HepG2 (cell line): ENCODE results near the gene NIP7. TPM values are rescaled to one million over a fixed set of nuclear protein-coding genes. Genes with fewer than 3 reads are reported as not detected.

Source experiments
- BCLAF1 ChIP-seq: fragments of 450-650 bp; IDR thresholded peaks from 2 replicates; pipeline ENCODE4 v1.6.1; 2017; ENCODE audit warnings: mild to moderate bottlenecking
- HMGA1 ChIP-seq: sonication (generic); formaldehyde crosslinking; conservative IDR thresholded peaks from 2 replicates; pipeline ENCODE4 v1.4.0; 2020; ENCODE audit warnings: missing genetic modification reagents
- NCOA2 ChIP-seq: sonication (generic); formaldehyde crosslinking; IDR thresholded peaks from 2 replicates; pipeline ENCODE4 v1.8.0; 2022; ENCODE audit warnings: inconsistent platforms
- PAF1 ChIP-seq: IDR thresholded peaks from 2 replicates; pipeline ENCODE4 v1.6.1; 2016; ENCODE audit warnings: missing genetic modification reagents, missing compliant biosample characterization
- SIX4 ChIP-seq: sonication (generic); formaldehyde crosslinking; IDR thresholded peaks from 2 replicates; pipeline ENCODE4 v1.4.0; 2020; ENCODE audit warnings: missing genetic modification reagents
- WIZ ChIP-seq: sonication (generic); formaldehyde crosslinking; IDR thresholded peaks from 2 replicates; pipeline ENCODE4 v1.5.1; 2020; ENCODE audit warnings: mild to moderate bottlenecking, missing genetic modification reagents
- ZBTB44 ChIP-seq: sonication (generic); formaldehyde crosslinking; IDR thresholded peaks from 2 replicates; pipeline ENCODE4 v1.4.0; 2020; ENCODE audit warnings: missing genetic modification reagents
- ZMAT3 ChIP-seq: sonication (generic); formaldehyde crosslinking; conservative IDR thresholded peaks from 2 replicates; pipeline ENCODE4 v1.7.0; 2021; ENCODE audit warnings: missing genetic modification reagents
- ZMYM2 ChIP-seq: sonication (generic); formaldehyde crosslinking; IDR thresholded peaks from 2 replicates; pipeline ENCODE4 v1.8.0; 2022; ENCODE audit warnings: mild to moderate bottlenecking, missing genetic modification reagents
- ZNF17 ChIP-seq: sonication (generic); formaldehyde crosslinking; IDR thresholded peaks from 2 replicates; pipeline ENCODE4 v1.5.0; 2020; ENCODE audit warnings: mild to moderate bottlenecking, missing genetic modification reagents
- ZNF343 ChIP-seq: sonication (generic); formaldehyde crosslinking; IDR thresholded peaks from 2 replicates; pipeline ENCODE4 v1.4.0; 2020; ENCODE audit warnings: mild to moderate bottlenecking, missing genetic modification reagents
- ZNF552 ChIP-seq: sonication (generic); formaldehyde crosslinking; IDR thresholded peaks from 2 replicates; pipeline ENCODE4 v1.9.0; 2022; ENCODE audit warnings: missing genetic modification reagents, mild to moderate bottlenecking, borderline replicate concordance
- ZNF639 ChIP-seq: conservative IDR thresholded peaks from 2 replicates; pipeline ENCODE4 v1.6.1; 2018; ENCODE audit warnings: missing genetic modification reagents
- ZNF737 ChIP-seq: sonication (generic); formaldehyde crosslinking; IDR thresholded peaks from 2 replicates; pipeline ENCODE4 v1.5.0; 2020; ENCODE audit warnings: missing genetic modification reagents, mild to moderate bottlenecking, borderline replicate concordance
- polyA plus RNA-seq, 8 experiments: library from polyadenylated mRNA; depleted of rRNA in 3 of 8; stranded (reverse) in 7 of 8; unstranded in 1 of 8; fragments of >200 nt; fragmentation: Illumina TruSeq in 4 of 8; extraction: Trizol in 4 of 8; gene quantifications; 2 replicates each; pipeline versions ENCODE4 v1.2.1 to v1.2.3, GENCODE V29; 2011 to 2016; ENCODE audit warnings: low read depth in 4 of 8, missing spikeins in 1 of 8, mixed read lengths in 1 of 8; ENCODE audit not compliant: insufficient read depth in 1 of 8
- total RNA-seq, 5 experiments: library from RNA; depleted of rRNA; stranded (reverse); fragments of >200 nt; fragmentation: Illumina TruSeq; extraction: Trizol; gene quantifications; 2 replicates each; pipeline ENCODE4 v1.2.3, GENCODE V29; 2016; ENCODE audit warnings: low read depth in 1 of 5
- TF ChIP-seq, protein P1 (sequence below): IDR thresholded peaks from 2 replicates; pipeline ENCODE4 v1.6.1; 2016; ENCODE audit warnings: low read depth
- TF ChIP-seq, protein P2 (sequence below): sonication (generic); formaldehyde crosslinking; IDR thresholded peaks from 2 replicates; pipeline ENCODE4 v1.4.0; 2020; ENCODE audit warnings: missing genetic modification reagents
- TF ChIP-seq, protein P3 (sequence below): sonication (generic); formaldehyde crosslinking; IDR thresholded peaks from 2 replicates; pipeline ENCODE4 v1.4.0; 2020; ENCODE audit warnings: mild to moderate bottlenecking, missing genetic modification reagents

The NIP7 gene
- total and polyA plus RNA-seq, 2 of the 13 experiments (the other 11 are each of a cell fraction or from before 2014, with no cell fraction given): 15.3 to 114 TPM

- TF ChIP-seq, protein P1, sequence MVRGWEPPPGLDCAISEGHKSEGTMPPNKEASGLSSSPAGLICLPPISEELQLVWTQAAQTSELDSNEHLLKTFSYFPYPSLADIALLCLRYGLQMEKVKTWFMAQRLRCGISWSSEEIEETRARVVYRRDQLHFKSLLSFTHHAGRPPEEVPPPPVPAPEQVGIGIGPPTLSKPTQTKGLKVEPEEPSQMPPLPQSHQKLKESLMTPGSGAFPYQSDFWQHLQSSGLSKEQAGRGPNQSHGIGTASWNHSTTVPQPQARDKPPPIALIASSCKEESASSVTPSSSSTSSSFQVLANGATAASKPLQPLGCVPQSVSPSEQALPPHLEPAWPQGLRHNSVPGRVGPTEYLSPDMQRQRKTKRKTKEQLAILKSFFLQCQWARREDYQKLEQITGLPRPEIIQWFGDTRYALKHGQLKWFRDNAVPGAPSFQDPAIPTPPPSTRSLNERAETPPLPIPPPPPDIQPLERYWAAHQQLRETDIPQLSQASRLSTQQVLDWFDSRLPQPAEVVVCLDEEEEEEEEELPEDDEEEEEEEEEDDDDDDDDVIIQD (CRISPR knock-in tag): peak; percentile 99
- TF ChIP-seq ZMYM2 (CRISPR knock-in tag) (peak; percentile 73), ZNF552 (peak; percentile 37), HMGA1 (CRISPR knock-in tag) (no peak), ZNF639 (CRISPR knock-in tag) (peak; percentile 87), ZNF17 (CRISPR knock-in tag) (no peak), ZNF343 (no peak), PAF1 (CRISPR knock-in tag) (no peak), ZNF737 (no peak), SIX4 (CRISPR knock-in tag) (peak; percentile 50), BCLAF1 (no peak), NCOA2 (CRISPR knock-in tag) (no peak; the same call in none of the 2 replicates), ZMAT3 (CRISPR knock-in tag) (peak; percentile 74; the same call in 1 of the 2 replicates), WIZ (CRISPR knock-in tag) (peak; percentile 75; the same call in 1 of the 2 replicates), ZBTB44 (CRISPR knock-in tag) (peak; percentile 39; the same call in 1 of the 2 replicates)
- TF ChIP-seq, protein P2, sequence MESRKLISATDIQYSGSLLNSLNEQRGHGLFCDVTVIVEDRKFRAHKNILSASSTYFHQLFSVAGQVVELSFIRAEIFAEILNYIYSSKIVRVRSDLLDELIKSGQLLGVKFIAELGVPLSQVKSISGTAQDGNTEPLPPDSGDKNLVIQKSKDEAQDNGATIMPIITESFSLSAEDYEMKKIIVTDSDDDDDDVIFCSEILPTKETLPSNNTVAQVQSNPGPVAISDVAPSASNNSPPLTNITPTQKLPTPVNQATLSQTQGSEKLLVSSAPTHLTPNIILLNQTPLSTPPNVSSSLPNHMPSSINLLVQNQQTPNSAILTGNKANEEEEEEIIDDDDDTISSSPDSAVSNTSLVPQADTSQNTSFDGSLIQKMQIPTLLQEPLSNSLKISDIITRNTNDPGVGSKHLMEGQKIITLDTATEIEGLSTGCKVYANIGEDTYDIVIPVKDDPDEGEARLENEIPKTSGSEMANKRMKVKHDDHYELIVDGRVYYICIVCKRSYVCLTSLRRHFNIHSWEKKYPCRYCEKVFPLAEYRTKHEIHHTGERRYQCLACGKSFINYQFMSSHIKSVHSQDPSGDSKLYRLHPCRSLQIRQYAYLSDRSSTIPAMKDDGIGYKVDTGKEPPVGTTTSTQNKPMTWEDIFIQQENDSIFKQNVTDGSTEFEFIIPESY (CRISPR knock-in tag): peak; percentile 60
- TF ChIP-seq, protein P3, sequence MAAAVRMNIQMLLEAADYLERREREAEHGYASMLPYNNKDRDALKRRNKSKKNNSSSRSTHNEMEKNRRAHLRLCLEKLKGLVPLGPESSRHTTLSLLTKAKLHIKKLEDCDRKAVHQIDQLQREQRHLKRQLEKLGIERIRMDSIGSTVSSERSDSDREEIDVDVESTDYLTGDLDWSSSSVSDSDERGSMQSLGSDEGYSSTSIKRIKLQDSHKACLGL (CRISPR knock-in tag): peak; percentile 90; the same call in 1 of the 2 replicates
These were observed at the start of gene NIP7, which contains the start of gene COG8 (continued) for GRCh38 chr16:69339289-69340094.
